Smooth muscle cell (in vitro differentiated cells): ENCODE data around the gene QRICH2. TPM values are rescaled to one million over a fixed set of nuclear protein-coding genes. Genes with fewer than 3 reads are reported as not detected.

Experiments
- DNase-seq: peaks from one replicate; lab custom pipeline; 2025; ENCODE audit not compliant: unreplicated experiment; lab: John Stamatoyannopoulos, UW
- H2AFZ ChIP-seq: fragments of 200-600 bp; sonication (generic); 2 replicates; pipeline ENCODE4 v1.6.0; 2016; ENCODE audit warnings: antibody characterized with exemption, low read depth, mild to moderate bottlenecking
- H3F3A ChIP-seq: fragments of 200-600 bp; sonication (generic); 2 replicates; pipeline ENCODE4 v1.6.0; 2017; ENCODE audit warnings: antibody characterized with exemption, low read depth
- H3K27ac ChIP-seq: fragments of 200-600 bp; sonication (generic); 2 replicates; pipeline ENCODE4 v1.5.1; 2016; ENCODE audit warnings: low read depth, mild to moderate bottlenecking
- H3K27me3 ChIP-seq: fragments of 200-600 bp; sonication (generic); 2 replicates; pipeline ENCODE4 v1.6.1; 2016; ENCODE audit warnings: low read depth, mild to moderate bottlenecking
- H3K36me3 ChIP-seq: fragments of 200-600 bp; sonication (generic); 2 replicates; pipeline ENCODE4 v1.5.1; 2016; ENCODE audit warnings: low read depth
- H3K4me1 ChIP-seq: fragments of 200-600 bp; sonication (generic); 2 replicates; pipeline ENCODE4 v1.5.1; 2016; ENCODE audit warnings: low read depth
- H3K4me2 ChIP-seq: fragments of 200-600 bp; sonication (generic); 2 replicates; pipeline ENCODE4 v1.6.0; 2016; ENCODE audit warnings: mild to moderate bottlenecking
- H3K4me3 ChIP-seq: fragments of 200-600 bp; sonication (generic); 2 replicates; pipeline ENCODE4 v1.5.1; 2016; ENCODE audit warnings: mild to moderate bottlenecking
- H3K79me2 ChIP-seq: fragments of 200-600 bp; sonication (generic); 2 replicates; pipeline ENCODE4 v1.6.0; 2016; ENCODE audit warnings: low read depth, mild to moderate bottlenecking
- H3K9ac ChIP-seq: fragments of 200-600 bp; sonication (generic); 2 replicates; pipeline ENCODE4 v1.6.0; 2016; ENCODE audit warnings: low read depth
- H3K9me3 ChIP-seq: fragments of 200-600 bp; sonication (generic); replicated peaks from 2 replicates; pipeline ENCODE4 v1.5.1; 2016; ENCODE audit warnings: low read depth
- H4K20me1 ChIP-seq: fragments of 200-600 bp; sonication (generic); 2 replicates; pipeline ENCODE4 v1.6.0; 2016; ENCODE audit warnings: low read depth
- WGBS: methylation state at CpG from one replicate; pipeline ENCODE4 v1.1.7; 2016; ENCODE audit warnings: low lambda C conversion rate; 5-methylcytosine and 5-hydroxymethylcytosine counted together
- polyA plus RNA-seq: library from polyadenylated mRNA; unstranded; fragments of >200 nt; fragmentation: Nextera tagmentation; extraction: Ambion mirVana; gene quantifications from 2 replicates; pipeline ENCODE4 v1.2.1, GENCODE V29; 2016
- total RNA-seq: library from RNA; depleted of rRNA; stranded (reverse); fragments of >200 nt; gene quantifications from 2 replicates; pipeline ENCODE4 v1.2.3, GENCODE V29; 2014
- TF ChIP-seq, protein P1 (sequence below): fragments of 200-600 bp; sonication (generic); IDR thresholded peaks from 2 replicates; pipeline ENCODE4 v1.5.1; 2017; ENCODE audit warnings: borderline replicate concordance, mild to moderate bottlenecking, antibody characterized with exemption; ENCODE audit not compliant: insufficient read depth, poor library complexity, severe bottlenecking

QRICH2 gene
- total and polyA plus RNA-seq, 2 experiments from 2014 or later, result 1.2 to 1.5 TPM

DNA sequence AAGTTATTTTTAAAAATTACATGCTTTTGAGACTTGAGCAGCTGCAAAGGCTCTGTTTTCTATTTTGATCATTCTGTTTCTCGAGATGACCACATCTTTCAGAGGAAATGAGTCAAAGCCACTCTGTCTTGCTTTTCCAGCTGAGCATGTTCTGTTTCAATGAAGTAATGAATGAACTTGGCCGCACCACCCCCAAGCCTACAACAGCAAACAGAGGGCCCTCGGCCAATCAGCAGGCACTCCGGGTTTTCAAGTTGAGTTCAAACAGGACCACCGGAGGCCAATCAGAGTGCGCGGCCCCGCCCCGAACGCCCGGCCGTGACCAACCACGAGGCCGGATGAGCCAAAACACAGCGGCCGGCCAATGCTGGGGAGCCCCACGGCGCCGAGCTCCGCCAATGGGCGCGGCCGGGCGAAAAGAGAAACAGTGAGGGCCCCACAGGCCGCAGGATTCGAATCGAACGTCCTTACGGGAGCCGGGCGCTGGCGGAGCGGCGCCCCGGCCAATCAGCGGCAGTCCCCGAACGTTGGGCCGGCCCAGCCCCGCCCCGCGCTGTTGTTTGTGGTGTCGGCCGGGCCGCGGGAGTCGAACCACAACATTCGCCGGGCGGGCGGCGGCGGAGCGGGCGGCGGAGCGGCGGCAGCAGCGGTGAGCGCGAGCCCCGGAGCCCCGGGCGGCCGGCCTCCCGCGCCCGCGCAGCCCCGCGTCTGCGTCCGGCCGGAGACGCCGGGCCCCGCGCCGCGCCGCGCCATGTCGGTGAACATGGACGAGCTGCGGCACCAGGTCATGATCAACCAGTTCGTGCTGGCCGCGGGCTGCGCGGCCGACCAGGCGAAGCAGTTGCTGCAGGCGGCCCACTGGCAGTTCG lies 43.1 kb downstream of the QRICH2 start, which contains the start of gene UBALD2:
Gene UBALD2 (plus strand): TSS at position 594 of the 869 bp plus-strand sequence. CDS start 158 bp downstream, at position 752.
- H3K9me3 ChIP-seq, result no peaks in the 10 kb centered on the region
- H3K4me1 ChIP-seq, result peaks cover 13% of the 10 kb centered on the region
- no peaks in the 10 kb centered on the region for H3K27me3 ChIP-seq
- TF ChIP-seq, protein P1, sequence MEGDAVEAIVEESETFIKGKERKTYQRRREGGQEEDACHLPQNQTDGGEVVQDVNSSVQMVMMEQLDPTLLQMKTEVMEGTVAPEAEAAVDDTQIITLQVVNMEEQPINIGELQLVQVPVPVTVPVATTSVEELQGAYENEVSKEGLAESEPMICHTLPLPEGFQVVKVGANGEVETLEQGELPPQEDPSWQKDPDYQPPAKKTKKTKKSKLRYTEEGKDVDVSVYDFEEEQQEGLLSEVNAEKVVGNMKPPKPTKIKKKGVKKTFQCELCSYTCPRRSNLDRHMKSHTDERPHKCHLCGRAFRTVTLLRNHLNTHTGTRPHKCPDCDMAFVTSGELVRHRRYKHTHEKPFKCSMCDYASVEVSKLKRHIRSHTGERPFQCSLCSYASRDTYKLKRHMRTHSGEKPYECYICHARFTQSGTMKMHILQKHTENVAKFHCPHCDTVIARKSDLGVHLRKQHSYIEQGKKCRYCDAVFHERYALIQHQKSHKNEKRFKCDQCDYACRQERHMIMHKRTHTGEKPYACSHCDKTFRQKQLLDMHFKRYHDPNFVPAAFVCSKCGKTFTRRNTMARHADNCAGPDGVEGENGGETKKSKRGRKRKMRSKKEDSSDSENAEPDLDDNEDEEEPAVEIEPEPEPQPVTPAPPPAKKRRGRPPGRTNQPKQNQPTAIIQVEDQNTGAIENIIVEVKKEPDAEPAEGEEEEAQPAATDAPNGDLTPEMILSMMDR, result no peak
- peak within 1 kb of the TSS; percentile 94 for H3K4me2 ChIP-seq
- under 1% methylated on average over 77 of the region's 94 CpGs for WGBS
- peak; percentile 97 for DNase-seq
- peak within 1 kb of the TSS; percentile 98 for H3K9ac ChIP-seq
- H3F3A ChIP-seq, result peaks cover 13% of the 10 kb centered on the region
- H2AFZ ChIP-seq, result peak within 1 kb of the TSS; percentile 36
- H3K79me2 ChIP-seq, result peaks cover 21% of the 10 kb centered on the region
- H3K4me3 ChIP-seq, result peak within 1 kb of the TSS; percentile 95
- H4K20me1 ChIP-seq, result peaks cover 12% of the 10 kb centered on the region
- no peaks in the 10 kb centered on the region for H3K36me3 ChIP-seq
- H3K27ac ChIP-seq, result peak within 1 kb of the TSS; percentile 91

DNA sequence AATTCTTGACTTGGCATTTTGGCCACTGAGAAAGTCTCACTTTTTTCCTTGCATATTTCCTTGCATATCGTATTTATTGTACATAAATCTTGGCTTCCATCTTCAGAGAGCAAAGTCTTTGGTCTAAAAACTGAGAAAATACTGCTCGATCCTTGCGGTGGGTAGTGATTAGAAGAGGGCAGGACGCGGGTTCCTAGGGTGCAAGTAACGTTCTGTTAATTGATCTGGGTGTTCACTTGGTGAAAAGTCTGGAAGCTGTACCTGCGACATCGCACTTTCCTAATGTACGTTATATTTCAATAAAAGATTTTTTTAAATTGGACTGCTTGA lies 43.7 kb downstream of the QRICH2 start:
- no peak for DNase-seq
- 59% methylated on average over 9 of the region's 9 CpGs for WGBS

DNA sequence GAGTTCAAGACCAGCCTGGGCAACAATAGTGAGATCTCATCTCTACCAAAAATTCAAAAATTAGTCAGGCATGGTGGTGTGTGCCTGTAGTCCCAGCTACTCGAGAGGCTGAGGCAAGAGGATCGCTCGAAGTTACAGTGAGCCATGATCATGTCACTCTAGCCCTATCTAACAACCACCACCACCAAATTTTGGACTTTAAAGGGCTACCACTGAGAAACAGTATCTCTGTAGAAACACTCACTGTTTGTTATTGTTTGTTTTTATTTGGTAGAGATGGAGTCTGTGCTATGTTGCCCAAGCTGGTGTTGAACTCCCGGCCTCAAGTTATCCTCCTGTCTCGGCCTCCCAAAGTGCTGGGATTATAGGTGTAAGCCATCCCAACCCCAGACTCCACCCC lies 44.2 kb downstream of the QRICH2 start:
- no peak for DNase-seq
- Histone ChIP-seq H3K79me2 (peaks cover 21% of the 10 kb centered on the region), H3K4me3 (no peak overlapping the region), H3F3A (peaks cover 11% of the 10 kb centered on the region), H3K4me2 (peak overlapping the region; percentile 75), H3K4me1 (peaks cover 13% of the 10 kb centered on the region), H3K9me3 (no peaks in the 10 kb centered on the region), H3K27me3 (no peaks in the 10 kb centered on the region), H2AFZ (peak overlapping the region; percentile 25), H3K36me3 (no peaks in the 10 kb centered on the region), H3K27ac (peak overlapping the region; percentile 91), H4K20me1 (peaks cover 2% of the 10 kb centered on the region), H3K9ac (peak overlapping the region; percentile 0)
- WGBS, result 92% methylated on average over 5 of the region's 5 CpGs
- TF ChIP-seq, protein P1, result no peak

More for the DNA sequence above, 43.7 kb downstream of the QRICH2 start:
- Histone ChIP-seq H3K36me3 (no peaks in the 10 kb centered on the region), H3K9ac (peak overlapping the region; percentile 45), H4K20me1 (peaks cover 6% of the 10 kb centered on the region), H2AFZ (no peak overlapping the region), H3K4me3 (peak overlapping the region; percentile 3), H3K27me3 (no peaks in the 10 kb centered on the region), H3K4me2 (peak overlapping the region; percentile 75), H3K79me2 (peaks cover 21% of the 10 kb centered on the region), H3K27ac (peak overlapping the region; percentile 91), H3F3A (peaks cover 13% of the 10 kb centered on the region), H3K4me1 (peaks cover 13% of the 10 kb centered on the region), H3K9me3 (no peaks in the 10 kb centered on the region)
- TF ChIP-seq, protein P1, result no peak
